Bronchial smooth muscle cell (primary cell): ENCODE data around the gene LYPLA2. TPM values are rescaled to one million over a fixed set of nuclear protein-coding genes. Genes with fewer than 3 reads are reported as not detected.

Source experiments
- total RNA-seq: library from RNA; depleted of rRNA; stranded (reverse); fragments of >200 nt; gene quantifications from 2 replicates; pipeline ENCODE4 v1.2.1, GENCODE V29; 2014

The LYPLA2 gene
- total RNA-seq = 21.0 and 26.5 TPM in 2 replicates

GRCh38 chr1:23790696-23791515 is at the start of gene LYPLA2:
Gene LYPLA2, plus strand, starts transcription at chr1:23791145. Its CDS starts 1,538 bp downstream, at chr1:23792683.

DNA sequence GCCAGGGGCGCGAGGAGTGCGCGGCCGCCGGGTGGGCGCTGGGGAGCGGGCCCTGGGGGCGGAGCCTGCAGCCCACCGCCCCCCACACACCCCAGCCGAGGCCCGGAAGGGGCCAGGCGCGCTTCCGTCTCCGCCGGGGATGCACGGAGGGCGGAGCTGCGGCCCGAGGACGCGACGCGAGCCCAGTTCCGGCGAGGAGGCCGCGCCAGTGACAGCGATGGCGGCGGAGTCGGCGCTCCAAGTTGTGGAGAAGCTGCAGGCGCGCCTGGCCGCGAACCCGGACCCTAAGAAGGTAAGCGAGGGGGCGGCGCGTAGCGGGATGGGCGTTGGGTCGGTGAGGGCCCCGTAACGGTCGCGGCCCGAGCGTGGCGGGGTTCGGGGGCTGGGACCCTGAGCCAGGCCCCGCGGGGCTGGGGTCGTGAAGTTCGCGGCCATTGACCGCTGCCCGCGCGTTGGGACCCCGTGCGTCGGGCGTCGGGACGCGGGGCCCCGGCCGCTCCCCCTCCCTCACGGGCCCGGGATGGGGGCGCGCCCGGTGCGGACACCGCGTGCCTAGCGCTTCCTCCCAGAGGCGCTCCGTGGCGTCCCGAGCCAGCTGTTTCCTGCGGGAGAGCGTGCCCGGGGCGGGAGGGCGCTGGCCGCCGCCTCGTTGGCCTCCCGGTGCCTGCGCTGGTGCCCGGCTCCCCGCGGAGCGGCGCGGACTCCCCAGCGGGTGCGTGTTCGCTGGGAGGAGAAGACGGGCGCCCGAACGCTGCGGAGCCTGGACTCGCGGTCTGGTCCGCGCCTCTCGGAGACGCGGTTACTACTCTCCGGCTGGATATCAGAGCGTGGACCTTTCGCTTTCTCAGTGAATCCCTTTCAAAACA is 47.4 kb upstream of the LYPLA2 start, which contains the start of gene ELOA:
TSS of gene ELOA (plus strand) at position 185 of the 866 bp plus-strand sequence. CDS start at position 218, 33 bp downstream.

DNA sequence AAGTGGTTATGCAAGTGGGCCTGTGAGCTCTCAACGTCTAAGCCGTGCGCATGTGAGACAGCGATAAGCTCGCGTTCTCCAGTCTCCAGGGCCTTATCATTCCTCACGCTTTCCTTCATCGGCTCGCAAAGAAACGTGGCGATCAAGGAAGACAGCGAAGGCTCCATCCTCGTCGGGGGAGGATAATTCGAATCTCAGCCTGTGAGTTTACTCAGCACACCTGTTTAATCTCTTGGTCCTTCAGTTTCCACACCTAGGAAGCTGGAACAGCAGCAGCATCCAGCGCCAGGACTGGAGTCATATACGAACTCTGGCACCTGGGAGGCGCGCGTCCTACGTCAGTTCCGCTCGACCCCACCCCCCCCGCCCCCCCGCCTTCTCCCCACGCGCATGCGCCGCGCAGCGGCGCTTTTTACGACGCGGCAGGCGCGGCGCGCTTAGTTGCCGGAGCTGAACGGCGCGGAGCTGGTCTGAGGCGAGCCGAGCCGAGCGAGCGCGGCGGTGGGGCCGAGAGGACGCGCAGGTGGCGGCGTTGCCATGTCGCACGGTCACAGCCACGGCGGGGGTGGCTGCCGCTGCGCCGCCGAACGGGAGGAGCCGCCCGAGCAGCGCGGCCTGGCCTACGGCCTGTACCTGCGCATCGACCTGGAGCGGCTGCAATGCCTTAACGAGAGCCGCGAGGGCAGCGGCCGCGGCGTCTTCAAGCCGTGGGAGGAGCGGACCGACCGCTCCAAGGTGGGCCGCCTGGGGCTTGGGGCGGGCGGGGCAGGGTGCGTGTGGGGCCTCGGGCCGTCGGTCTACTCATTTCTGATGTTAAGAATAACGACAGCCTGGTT is 12.7 kb upstream of the LYPLA2 start, which contains the start of gene PITHD1:
TSS of gene PITHD1 (plus strand) at position 440 of the 836 bp plus-strand sequence. CDS start at position 538, 98 bp downstream.

GRCh38 chr1:23800400-23801337 is 9.7 kb downstream of the LYPLA2 start, which contains the start of gene GALE:
Gene GALE, minus strand, starts transcription at chr1:23800754. Its CDS starts 1,747 bp downstream, at chr1:23799007.

DNA sequence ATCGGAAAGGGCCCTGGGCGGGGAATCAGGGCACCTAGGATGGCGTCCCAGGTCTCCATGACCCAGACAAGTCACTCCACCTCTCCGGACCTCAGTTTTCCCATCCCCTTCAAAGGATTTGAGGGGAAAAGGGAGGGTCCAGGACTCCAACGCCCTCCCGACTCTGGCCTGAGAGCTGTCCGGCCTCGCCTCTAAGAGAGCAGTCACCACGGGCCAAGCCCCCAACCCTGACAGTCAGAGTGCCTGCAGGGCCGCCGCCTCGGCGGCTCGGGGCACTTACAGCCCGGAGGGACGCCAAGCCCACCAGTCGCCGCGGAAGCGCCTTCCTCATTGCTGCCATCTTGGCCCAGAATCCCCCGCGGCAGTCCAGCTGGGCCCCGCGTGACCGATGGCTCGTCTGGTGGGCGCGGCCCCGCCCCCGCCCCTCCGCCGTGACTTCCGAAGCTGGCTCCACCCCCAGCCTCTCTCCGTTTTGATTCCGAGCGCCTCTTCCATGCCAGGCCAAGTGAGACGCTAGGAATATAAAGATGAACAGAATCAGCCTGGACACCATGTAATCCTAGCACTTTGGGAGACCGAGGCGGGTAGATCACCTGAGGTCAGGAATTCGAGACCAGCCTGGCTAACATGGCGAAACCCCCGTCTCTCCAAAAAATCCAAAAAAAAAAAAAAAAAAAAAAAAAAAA is 34.3 kb downstream of the LYPLA2 start, which contains the start of gene HMGCL:
TSS of gene HMGCL (minus strand) at position 354 of the 686 bp plus-strand sequence. CDS start at position 340, 14 bp downstream.

Other genes starting within 250 kb of the LYPLA2 start
- gene ID3, start 231.6 kb upstream of the LYPLA2 start, total RNA-seq = 78.9 and 285 TPM in 2 replicates
- gene RPL11, start 99.3 kb upstream of the LYPLA2 start, total RNA-seq = 1,375 and 1,533 TPM in 2 replicates
- 11.8 and 13.4 TPM in 2 replicates for gene ELOA, start 47.7 kb upstream of the LYPLA2 start, total RNA-seq
- 24.5 and 36.4 TPM in 2 replicates for gene PITHD1, start 12.7 kb upstream of the LYPLA2 start, total RNA-seq
- 8.1 and 12.8 TPM in 2 replicates for gene GALE, start 9.6 kb downstream of the LYPLA2 start, total RNA-seq
- gene HMGCL, start 34.3 kb downstream of the LYPLA2 start, total RNA-seq = 56.2 and 70.0 TPM in 2 replicates
- gene FUCA1, start 77.1 kb downstream of the LYPLA2 start, total RNA-seq = 3.3 and 3.9 TPM in 2 replicates
- not detected in 2 replicates for gene CNR2, start 122.2 kb downstream of the LYPLA2 start, total RNA-seq
- 83.2 and 213 TPM in 2 replicates for gene PNRC2, start 168.7 kb downstream of the LYPLA2 start, total RNA-seq
- gene SRSF10, start 189.2 kb downstream of the LYPLA2 start, total RNA-seq = 65.6 and 89.6 TPM in 2 replicates